LNCAP (cell line): Measurements from ENCODE around the gene SETD2.

Source experiments
- TF ChIP-seq, protein P1 (sequence below): fragments of 450-650 bp; IDR thresholded peaks from 2 replicates; pipeline ENCODE4 v1.5.1; 2017; ENCODE audit warnings: mild to moderate bottlenecking

SETD2 gene

DNA sequence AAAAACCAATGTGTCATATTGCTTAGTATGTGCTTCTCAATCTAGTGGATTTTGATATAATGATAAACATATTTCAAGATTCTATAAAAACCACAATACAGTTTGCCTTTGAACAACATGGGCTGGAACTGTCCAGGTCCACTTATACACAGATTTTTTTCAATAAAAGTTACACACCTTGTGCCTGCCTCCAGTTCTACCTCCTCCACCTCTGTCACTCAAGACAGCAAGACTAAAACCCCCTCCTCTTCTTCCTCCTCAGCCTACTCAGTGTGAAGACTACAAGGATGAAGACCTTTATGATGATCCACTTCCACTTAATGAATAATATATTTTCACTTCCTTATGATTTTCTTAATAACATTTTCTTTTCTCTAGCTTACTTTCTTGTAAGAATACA, 5.7 kb downstream of the SETD2 start:
- TF ChIP-seq, protein P1, sequence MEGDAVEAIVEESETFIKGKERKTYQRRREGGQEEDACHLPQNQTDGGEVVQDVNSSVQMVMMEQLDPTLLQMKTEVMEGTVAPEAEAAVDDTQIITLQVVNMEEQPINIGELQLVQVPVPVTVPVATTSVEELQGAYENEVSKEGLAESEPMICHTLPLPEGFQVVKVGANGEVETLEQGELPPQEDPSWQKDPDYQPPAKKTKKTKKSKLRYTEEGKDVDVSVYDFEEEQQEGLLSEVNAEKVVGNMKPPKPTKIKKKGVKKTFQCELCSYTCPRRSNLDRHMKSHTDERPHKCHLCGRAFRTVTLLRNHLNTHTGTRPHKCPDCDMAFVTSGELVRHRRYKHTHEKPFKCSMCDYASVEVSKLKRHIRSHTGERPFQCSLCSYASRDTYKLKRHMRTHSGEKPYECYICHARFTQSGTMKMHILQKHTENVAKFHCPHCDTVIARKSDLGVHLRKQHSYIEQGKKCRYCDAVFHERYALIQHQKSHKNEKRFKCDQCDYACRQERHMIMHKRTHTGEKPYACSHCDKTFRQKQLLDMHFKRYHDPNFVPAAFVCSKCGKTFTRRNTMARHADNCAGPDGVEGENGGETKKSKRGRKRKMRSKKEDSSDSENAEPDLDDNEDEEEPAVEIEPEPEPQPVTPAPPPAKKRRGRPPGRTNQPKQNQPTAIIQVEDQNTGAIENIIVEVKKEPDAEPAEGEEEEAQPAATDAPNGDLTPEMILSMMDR, result no peak

DNA sequence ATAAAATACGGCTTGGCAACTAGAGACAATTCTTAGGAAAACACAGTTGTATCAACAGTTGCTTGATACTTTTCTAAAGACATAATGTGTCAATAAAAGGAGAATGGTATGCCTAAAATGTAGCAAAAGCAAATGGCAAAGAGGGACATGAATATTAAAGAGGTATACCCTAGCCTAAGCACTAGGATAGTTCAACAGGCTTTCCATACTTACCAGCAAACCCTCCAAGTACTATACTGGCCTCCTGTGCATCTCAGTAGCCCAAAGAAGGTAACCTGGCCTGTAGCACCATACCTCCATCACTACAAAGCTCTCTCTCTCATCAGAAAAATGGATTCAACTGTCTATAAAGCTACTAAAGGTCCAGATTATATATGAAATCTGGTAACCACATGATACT, 7.5 kb downstream of the SETD2 start:
- TF ChIP-seq, protein P1, result no peak

DNA sequence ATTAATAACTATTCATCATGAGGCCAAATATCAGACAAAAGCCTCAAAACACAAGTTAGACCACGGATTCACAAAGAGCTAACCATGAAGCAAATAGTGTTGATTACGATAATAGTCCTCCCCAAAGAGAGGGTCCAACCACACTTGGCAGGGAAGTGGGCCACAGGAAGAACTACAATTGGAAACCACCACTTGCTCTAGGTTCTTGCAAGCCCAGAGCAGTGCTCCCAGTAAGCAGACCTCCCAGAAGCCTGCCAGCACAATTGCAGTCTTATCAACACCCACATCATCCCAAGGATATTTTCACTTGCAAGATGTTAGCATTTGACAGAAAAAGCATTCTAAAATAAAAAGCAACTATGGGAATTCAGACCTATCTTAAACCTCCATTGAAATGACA, 11.3 kb downstream of the SETD2 start:
- TF ChIP-seq, protein P1, result no peak

DNA sequence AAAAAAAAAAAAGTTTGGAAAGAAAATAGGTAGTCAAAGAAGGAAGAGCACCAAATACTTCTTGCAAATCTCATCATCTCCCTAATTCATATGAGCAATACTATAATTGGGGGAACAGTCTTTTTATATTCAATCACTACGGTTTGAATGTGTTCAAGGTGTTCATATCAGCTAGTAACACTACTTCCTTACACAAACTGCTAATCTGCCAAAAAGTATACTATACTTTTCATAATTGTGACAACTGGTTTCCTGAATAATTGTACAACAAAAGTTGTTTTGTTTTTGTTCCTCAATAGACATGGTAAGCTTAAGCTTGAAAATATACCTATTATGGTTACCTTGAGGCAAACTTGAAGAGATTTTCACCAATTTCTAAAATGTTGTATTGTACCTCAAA, 12.1 kb downstream of the SETD2 start:
- TF ChIP-seq, protein P1, result no peak

DNA sequence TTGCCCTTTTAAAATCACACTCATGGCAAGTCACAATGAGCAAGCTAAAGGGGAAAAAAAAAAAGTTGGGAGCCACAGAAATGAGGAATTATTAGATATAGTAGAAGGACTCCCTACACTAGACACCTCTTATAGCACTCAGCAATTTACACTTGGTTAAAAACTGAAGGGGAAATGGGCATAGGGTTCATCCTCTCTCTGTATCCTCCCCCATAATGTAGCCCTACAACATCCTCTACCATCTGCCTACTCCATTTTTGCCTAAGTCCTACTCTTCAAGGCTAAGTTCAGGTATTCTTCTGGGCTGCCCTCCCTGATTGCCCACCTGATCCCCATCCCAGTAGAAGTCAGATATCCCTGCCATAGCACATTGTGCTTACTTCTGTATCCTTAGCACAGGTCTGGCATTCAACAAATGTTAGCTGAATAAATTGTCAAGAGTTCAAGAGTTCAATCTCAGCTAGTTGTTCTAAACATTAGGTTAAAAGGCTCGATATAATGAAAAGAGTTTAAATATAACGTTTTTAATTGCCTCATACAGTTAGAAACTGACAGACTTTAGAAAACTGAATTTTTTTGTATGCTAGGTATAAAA, 14.5 kb downstream of the SETD2 start:
- TF ChIP-seq, protein P1, result no peak

DNA sequence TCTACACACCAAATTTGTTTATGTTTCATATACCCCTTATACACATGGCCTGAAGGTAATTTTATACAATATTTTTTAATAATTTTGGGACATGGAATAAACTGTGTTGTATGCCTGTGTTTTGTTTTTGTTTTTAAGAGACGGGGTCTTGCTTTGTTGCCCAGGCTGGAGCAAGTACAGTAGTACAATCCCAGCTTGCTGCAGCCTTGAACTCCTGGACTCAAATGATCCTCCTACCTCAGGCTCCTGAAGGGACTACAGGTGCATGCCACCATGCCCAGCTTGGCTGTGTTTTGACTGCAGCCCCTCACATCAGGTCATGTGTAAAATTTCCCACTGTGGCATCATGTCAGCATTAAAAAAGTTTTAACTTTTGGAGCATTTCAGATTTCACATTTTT, 18.6 kb downstream of the SETD2 start:
- TF ChIP-seq, protein P1, result no peak

DNA sequence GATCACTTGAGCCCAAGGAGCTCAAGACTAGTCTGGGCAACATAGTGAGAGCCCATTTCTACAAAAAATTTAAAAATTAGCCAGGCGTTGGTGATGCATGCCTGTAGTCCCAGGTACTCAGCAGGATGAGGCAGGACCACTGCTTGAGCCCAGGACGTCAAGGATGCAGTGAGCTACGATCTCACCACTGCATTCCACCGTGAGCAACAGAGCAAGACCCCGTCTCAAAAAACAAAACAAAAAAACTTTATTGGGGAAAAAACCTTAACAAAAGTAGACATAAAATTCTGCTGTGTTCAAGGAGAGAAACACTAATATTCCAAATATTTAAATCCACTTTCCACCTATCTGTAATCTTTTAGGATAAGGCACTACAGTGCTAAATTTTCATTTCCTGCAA, 20.8 kb downstream of the SETD2 start:
- TF ChIP-seq, protein P1, result no peak

DNA sequence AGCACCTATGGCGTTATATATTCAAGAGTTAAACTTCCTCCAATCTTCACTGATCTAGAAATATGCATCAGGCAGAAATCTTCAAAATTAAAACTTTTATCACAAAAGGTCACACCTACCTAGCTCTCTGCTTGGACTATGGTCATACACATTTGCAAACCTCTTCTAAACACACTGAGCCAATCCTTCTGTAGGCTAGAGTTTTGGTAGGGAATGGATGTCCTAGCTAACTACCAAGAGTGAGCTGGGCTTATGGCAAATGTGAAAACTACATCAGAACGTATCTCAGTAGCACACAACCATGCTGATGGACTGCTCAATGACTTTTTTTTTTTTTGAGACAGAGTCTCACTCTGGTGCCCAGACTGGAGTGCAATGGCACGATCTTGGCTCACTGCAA, 29.6 kb downstream of the SETD2 start:
- TF ChIP-seq, protein P1, result no peak
